HG03558 (cell line): ENCODE results near the gene JAZF1.

Source experiments
- ATAC-seq: cut with Tn5 transposase; IDR thresholded peaks from one replicate; pipeline ENCODE4 v1.9.1; 2021; ENCODE audit warnings: moderate number of reproducible peaks; ENCODE audit not compliant: unreplicated experiment; ENCODE audit errors: extremely low read depth

The JAZF1 gene

GRCh38 chr7:28168393-28169158 is 12.0 kb downstream of the JAZF1 start:
- no peak for ATAC-seq

DNA sequence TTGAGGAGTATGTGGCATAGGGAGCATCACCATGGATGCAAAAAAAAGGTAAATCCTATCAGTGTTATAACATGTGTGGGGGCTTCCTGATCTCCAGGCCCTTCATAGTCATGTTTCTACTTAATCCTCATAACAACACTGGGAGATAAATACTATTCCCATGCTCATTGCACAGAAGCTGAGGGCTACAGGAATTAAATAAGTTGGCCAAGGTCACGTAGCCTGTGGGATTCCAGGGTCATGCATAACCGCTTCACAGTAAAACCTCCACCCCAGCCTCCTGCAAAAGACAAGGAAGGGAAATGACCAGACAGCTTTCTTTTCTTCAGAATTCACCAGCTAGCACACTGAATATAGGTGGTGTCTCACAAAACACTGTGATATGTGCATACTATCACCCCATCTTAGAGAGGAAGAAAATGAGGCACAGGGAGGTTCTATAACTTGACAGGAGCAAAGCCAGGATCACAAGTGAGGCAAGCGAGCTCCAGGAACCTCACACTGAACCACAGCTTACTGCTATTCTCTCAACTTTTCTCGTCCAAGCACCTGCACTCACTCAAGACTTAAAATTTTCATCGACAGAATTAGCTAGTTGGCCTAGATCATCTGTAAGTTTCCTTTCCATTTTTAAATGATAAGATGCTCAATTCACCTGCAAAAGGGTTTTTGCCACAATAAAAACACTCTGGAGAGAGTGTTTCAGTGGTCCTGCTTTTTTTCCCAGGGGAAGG is 13.4 kb downstream of the JAZF1 start:
- ATAC-seq = no peak

GRCh38 chr7:28165961-28166955 is 14.3 kb downstream of the JAZF1 start:
- no peak for ATAC-seq

- no peak for ATAC-seq
These were observed 15.3 kb downstream of the JAZF1 start for GRCh38 chr7:28165261-28165660.

- no peak for ATAC-seq
These were observed 16.6 kb downstream of the JAZF1 start for GRCh38 chr7:28163949-28164348.

DNA sequence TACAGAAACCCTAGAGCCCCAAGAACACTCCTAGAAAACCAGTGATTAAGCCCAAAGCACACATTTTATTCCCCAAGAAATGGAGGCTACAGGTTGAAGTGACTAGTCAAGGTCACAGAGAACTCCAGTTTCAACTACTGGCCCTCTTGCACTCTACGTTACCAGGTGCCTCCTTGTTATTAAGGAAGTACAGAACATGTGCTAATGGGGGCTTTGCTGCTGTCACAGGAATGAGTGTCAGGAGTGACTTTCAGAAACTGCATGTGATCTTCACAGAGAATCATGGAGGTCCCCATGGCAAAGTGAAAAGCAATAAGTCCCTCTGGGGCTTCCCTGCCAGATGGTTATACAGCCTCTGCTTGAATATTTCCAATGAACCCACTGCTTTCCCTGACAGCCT is 19.3 kb downstream of the JAZF1 start:
- no peak for ATAC-seq

- ATAC-seq = no peak
These were observed 20.0 kb downstream of the JAZF1 start for GRCh38 chr7:28160551-28160991.

DNA sequence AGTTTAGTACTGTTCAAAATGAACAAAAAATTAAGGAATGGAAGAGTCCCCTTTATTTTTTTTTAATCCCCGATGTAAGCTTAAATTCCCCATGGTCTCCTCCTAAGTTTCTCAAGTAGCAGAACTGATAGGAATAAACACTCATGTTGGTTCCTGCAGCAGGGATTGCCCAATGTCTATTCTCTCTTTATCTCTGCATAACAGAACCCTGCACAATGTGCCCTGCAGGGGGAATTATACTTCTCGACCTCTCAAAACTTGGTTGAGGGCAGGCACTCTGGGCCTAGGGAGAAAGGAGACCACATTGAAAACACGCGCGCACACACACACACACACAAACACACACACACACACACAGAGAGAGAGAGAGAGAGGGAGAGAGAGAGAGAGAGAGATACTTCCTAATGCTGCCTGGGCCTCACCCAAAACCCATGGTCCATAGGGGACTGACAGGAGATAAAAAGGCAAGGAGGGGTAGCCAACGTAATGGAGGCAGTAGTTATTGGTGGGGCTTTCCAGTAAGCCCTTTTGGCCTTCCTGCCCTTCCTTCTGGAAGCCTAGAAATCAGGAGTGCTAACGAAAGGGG is 22.7 kb downstream of the JAZF1 start:
- no peak for ATAC-seq

GRCh38 chr7:28157076-28157745 is 23.4 kb downstream of the JAZF1 start:
- no peak for ATAC-seq

DNA sequence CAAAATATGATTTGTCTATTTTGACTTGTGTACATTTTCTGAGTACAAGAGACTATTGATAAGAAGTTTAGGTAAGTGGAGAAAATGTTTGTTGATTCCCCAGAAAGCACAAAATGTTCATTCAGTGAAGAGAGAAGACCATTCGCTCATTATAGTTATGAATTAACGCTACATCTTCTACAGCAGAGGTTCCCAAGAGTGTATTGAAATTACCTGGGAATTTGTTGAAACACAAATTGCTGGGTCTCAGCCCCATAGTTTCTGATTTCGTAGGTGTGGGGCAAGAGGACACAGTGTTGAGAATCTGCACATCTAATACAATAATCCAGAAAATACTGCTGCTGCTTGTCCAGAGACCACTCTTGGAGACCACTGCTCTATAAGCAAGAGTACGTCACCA is 24.2 kb downstream of the JAZF1 start:
- no peak for ATAC-seq

DNA sequence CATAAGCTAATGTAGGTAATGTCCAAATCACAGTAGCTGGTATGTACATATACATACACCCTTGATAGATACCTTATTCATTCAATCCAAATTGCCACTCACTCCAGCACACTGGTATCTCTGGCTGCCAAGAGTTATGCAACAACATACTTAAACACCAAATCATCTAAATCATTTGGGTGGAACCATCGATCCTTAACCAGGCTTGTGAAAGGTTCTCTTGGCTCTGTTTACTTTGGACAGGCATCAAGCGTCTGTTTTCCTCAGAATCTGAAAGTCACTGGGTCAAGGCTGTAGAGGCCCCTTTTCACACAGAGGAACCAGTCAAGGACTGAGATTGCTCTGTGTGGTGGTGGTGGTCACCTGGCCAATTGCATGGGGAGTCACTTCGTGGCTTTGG is 24.6 kb downstream of the JAZF1 start:
- ATAC-seq = no peak

DNA sequence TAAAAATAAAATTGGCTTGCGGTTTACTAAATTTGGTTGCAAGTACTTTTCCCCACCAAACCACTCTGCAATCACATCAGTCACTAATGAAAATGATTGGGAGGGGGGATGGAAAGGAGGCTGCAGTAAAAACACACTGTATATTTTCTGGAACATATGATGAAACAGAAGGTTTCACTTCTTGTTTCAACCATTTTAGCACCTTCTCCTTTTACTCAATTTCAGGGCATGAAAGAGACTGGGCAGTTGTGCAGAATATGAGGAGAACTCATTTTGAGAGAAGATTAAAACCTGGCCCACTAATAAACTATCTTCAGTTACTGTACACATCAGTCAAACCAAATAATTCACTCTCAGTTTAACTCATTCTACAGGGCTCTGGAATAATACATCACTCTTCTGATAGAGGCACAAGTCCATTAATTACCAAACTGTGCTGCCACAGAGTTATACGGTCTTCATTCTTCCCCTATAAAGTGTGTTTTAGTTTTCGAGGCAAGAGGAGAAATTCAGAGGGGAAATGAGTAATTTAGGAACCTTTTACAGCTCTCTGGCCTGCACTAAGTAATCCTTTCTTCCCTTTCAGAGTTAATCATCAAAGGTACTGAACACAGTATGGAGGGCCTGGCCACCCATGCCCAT is 25.5 kb downstream of the JAZF1 start:
- ATAC-seq = peak; percentile 46

GRCh38 chr7:28152594-28152993 is 28.0 kb downstream of the JAZF1 start:
- ATAC-seq = no peak

DNA sequence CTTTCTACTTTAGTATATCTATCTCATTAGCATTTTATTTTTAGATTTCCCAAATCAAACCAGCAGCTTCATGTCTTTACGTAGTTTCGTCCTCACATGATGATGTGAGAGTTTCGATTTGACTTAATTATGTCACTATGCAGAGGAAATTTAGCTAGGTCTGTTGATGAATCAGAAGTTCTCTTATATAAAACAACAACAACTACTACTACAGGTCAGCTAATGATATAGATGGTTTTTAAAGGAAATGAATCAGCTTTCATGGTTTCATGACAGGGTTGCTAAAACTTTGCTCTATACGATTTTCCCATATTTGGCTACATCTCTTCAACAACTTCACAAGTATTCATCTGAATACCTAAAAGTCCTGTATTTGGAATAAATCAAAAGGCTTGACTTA is 28.6 kb downstream of the JAZF1 start:
- no peak for ATAC-seq

DNA sequence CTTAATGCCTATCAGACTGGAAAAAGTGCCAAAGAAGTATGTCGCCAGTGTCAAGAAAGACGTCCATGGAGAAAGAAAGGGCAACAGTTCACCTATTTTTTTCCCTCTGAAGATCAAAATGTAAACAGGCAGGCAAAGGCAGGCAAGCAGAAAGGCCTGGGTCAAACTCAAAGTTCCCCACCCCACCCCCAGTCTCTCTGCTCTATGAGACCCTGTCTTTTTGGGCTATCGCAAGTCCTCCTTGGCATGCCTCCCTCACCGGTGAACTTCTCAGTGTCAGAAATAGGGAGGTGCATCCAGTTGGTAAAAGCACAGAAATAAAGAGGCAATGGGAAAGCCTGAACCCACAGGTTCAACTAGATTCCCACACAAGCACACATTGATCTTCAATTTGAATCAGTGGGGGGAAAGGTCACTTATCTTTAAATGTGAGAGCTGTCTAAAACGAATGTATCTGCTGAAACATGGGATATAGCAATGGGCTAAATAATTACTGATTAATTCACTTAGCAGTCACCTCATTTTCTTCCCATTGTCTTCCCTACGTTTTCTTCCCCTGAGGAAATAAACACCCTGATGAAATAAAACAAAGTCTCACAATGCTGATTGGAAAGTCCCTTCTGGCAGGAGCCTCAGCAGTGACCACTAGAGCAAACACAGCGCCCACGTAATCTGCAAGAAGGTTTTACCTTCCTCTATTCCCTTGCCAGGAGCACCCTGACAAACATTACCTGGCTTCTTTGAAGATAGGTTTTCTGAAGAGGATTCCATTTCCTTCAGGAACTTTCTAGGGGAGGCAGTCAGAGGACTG is 31.1 kb downstream of the JAZF1 start:
- no peak for ATAC-seq

GRCh38 chr7:28145931-28146330 is 34.7 kb downstream of the JAZF1 start:
- ATAC-seq = no peak

DNA sequence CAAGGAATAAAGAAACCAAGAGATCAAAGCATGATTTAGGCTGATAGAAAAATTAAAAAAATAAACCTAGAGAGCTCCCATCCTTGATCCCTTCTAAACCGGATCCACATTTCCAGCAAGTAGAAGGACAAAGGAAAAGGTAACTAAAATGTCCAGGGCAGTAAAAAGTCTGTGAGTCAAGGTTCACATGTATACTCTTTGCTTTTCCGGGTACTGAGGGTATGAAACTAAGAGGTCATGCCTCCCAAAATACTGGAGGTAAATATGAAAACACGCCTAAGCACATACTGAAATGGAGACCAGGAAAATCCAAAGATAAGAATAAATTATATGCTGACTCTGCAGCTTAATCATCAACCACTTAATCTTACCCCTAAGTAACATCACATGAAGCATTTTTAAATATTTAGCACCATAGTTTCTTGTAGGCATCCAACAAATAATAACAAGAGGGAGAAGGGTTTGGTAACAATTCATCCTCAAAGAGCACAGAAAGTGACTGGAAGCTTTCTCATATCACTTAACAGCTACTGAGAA is 35.4 kb downstream of the JAZF1 start:
- no peak for ATAC-seq

GRCh38 chr7:28144266-28144665 is 36.3 kb downstream of the JAZF1 start:
- ATAC-seq = no peak
